OCI-LY7 (cell line): Measurements from ENCODE around the gene TMEM26. TPM values are rescaled to one million over a fixed set of nuclear protein-coding genes. Genes with fewer than 3 reads are reported as not detected.

Experiments used
- BruUV-seq: library from RNA; stranded (reverse); fragments of 400-500 nt; replicated peaks from 2 replicates; lab custom pipeline; 2021; lab: Mats Ljungman, UMichigan
- CTCF ChIA-PET: fragments of 300-600 bp; sonication (Branson Sonifier 250); formaldehyde crosslinking; loops from one replicate; lab custom pipeline; 2022; ENCODE audit warnings: antibody characterized with exemption; ENCODE audit not compliant: unreplicated experiment; lab: Charles Lee
- POLR2A ChIA-PET: fragments of 300-600 bp; sonication (Branson Sonifier 250); formaldehyde crosslinking; loops from one replicate; lab custom pipeline; 2022; ENCODE audit warnings: antibody characterized with exemption; lab: Charles Lee
- DNase-seq: peaks from one replicate; pipeline ENCODE4 v3.0.0-alpha.2; 2015; ENCODE audit warnings: low spot score
- H2AFZ ChIP-seq: fragments of 200-600 bp; sonication (generic), shearing (Covaris generic); 2 replicates; pipeline ENCODE4 v1.6.1; 2014; ENCODE audit warnings: mild to moderate bottlenecking, antibody characterized with exemption, low read length, moderate library complexity
- H3K27ac ChIP-seq: fragments of 200-600 bp; sonication (generic); 2 replicates; pipeline ENCODE4 v1.5.1; 2014; ENCODE audit warnings: mixed run types, low read depth, mild to moderate bottlenecking, moderate library complexity, low read length, inconsistent platforms; ENCODE audit not compliant: poor library complexity, severe bottlenecking
- H3K36me3 ChIP-seq: fragments of 200-600 bp; sonication (generic); 2 replicates; pipeline ENCODE4 v1.6.1; 2014; ENCODE audit warnings: mild to moderate bottlenecking, antibody characterized with exemption, low read length, moderate library complexity, mixed read lengths; ENCODE audit not compliant: insufficient read depth
- H3K4me1 ChIP-seq: fragments of 200-600 bp; sonication (generic); 2 replicates; pipeline ENCODE4 v1.5.1; 2014; ENCODE audit warnings: mild to moderate bottlenecking, low read length; ENCODE audit not compliant: insufficient read depth, poor library complexity, severe bottlenecking
- H3K4me2 ChIP-seq: fragments of 200-600 bp; sonication (generic); 2 replicates; pipeline ENCODE4 v1.6.1; 2014; ENCODE audit warnings: mild to moderate bottlenecking, low read length
- H3K4me3 ChIP-seq: fragments of 200-600 bp; sonication (generic); 2 replicates; pipeline ENCODE4 v1.5.1; 2014; ENCODE audit warnings: mild to moderate bottlenecking, low read depth, low read length; ENCODE audit not compliant: poor library complexity, severe bottlenecking
- H3K79me2 ChIP-seq: fragments of 200-600 bp; sonication (generic); 2 replicates; pipeline ENCODE4 v1.6.1; 2016; ENCODE audit warnings: low read depth, mild to moderate bottlenecking, low read length, moderate library complexity, mixed read lengths; ENCODE audit not compliant: insufficient read depth
- H3K9me2 ChIP-seq: fragments of 200-600 bp; sonication (generic); 2 replicates; pipeline ENCODE4 v1.6.1; 2016; ENCODE audit warnings: mild to moderate bottlenecking, low read length, mixed read lengths; ENCODE audit not compliant: insufficient read depth
- H3K9me3 ChIP-seq: fragments of 200-600 bp; sonication (generic); 2 replicates; pipeline ENCODE4 v1.6.1; 2014; ENCODE audit warnings: mild to moderate bottlenecking, mixed run types, low read length, mixed read lengths
- H4K20me1 ChIP-seq: fragments of 200-600 bp; sonication (generic); 2 replicates; pipeline ENCODE4 v1.6.1; 2014; ENCODE audit warnings: mild to moderate bottlenecking, antibody characterized with exemption, low read length, moderate library complexity, mixed read lengths; ENCODE audit not compliant: insufficient read depth
- CTCF ChIP-seq: fragments of 200-600 bp; sonication (generic); conservative IDR thresholded peaks from 2 replicates; pipeline ENCODE4 v1.5.1; 2014; ENCODE audit warnings: mild to moderate bottlenecking, antibody characterized with exemption, low read length, moderate library complexity, mixed read lengths
- EZH2phosphoT487 ChIP-seq: fragments of 200-600 bp; sonication (generic); IDR thresholded peaks from 2 replicates; pipeline ENCODE4 v1.6.1; 2018; ENCODE audit warnings: low read depth, borderline replicate concordance, mild to moderate bottlenecking, mixed run types, antibody characterized with exemption, low read length, moderate library complexity, mixed read lengths
- intact Hi-C: fragments of 100-400 bp; cut with micrococcal nuclease; formaldehyde crosslinking; loops from one replicate; pipeline ENCODE4 v1.10.0; 2022; ENCODE audit not compliant: unreplicated experiment
- total RNA-seq, 2 experiments: library from RNA; depleted of rRNA in 1 of 2; stranded (reverse); fragments of >200 nt in 1 of 2; shearing (Covaris generic) in 1 of 2; gene quantifications; 2 replicates each; pipeline ENCODE4 v1.2.3, GENCODE V29; 2014 to 2022

The TMEM26 gene
- total RNA-seq, 2 experiments from 2014 or later: 0.06 TPM; not detected in 1

GRCh38 chr10:61438141-61438988 is 14.8 kb downstream of the TMEM26 start:
- no peaks in the 10 kb centered on the region for H4K20me1 ChIP-seq
- ChIA-PET POLR2A (interaction anchor here (0.7 kb wide), 1 partner anchor 557 kb away, joined by 3 read pairs; no protein-coding TSS in a partner anchor), CTCF (no interaction called here)
- no TSS peak for BruUV-seq
- no peak overlapping the region for H2AFZ ChIP-seq
- TF ChIP-seq CTCF: no peak
- no peak for TF ChIP-seq EZH2phosphoT487
- H3K36me3 ChIP-seq: no peaks in the 10 kb centered on the region
- no peaks in the 10 kb centered on the region for H3K9me2 ChIP-seq
- H3K79me2 ChIP-seq: no peaks in the 10 kb centered on the region
- no peak overlapping the region for H3K27ac ChIP-seq
- no peaks in the 10 kb centered on the region for H3K4me1 ChIP-seq
- no peak for DNase-seq
- H3K4me2 ChIP-seq: no peak overlapping the region
- no peaks in the 10 kb centered on the region for H3K9me3 ChIP-seq
- intact Hi-C loops: no loop called here
- H3K4me3 ChIP-seq: no peak overlapping the region

GRCh38 chr10:61423178-61423577 is 30.0 kb downstream of the TMEM26 start:
- Histone ChIP-seq H3K9me3 (no peaks in the 10 kb centered on the region), H3K4me3 (no peak overlapping the region), H2AFZ (no peak overlapping the region), H3K79me2 (no peaks in the 10 kb centered on the region), H3K27ac (no peak overlapping the region), H3K9me2 (no peaks in the 10 kb centered on the region), H3K4me2 (no peak overlapping the region), H3K4me1 (no peaks in the 10 kb centered on the region), H3K36me3 (no peaks in the 10 kb centered on the region), H4K20me1 (no peaks in the 10 kb centered on the region)
- CTCF ChIA-PET: no interaction called here
- intact Hi-C loops: no loop called here
- POLR2A ChIA-PET: no interaction called here
- DNase-seq: no peak
- no TSS peak for BruUV-seq
- TF ChIP-seq CTCF: no peak
- no peak for TF ChIP-seq EZH2phosphoT487

GRCh38 chr10:61417661-61418060 is 35.5 kb downstream of the TMEM26 start:
- Histone ChIP-seq H3K4me2 (no peak overlapping the region), H3K4me3 (no peak overlapping the region), H3K27ac (no peak overlapping the region), H3K9me2 (no peaks in the 10 kb centered on the region), H4K20me1 (no peaks in the 10 kb centered on the region), H3K4me1 (no peaks in the 10 kb centered on the region), H3K79me2 (no peaks in the 10 kb centered on the region), H3K9me3 (no peaks in the 10 kb centered on the region), H3K36me3 (no peaks in the 10 kb centered on the region), H2AFZ (no peak overlapping the region)
- DNase-seq: no peak
- intact Hi-C loops: no loop called here
- no TSS peak for BruUV-seq
- ChIA-PET POLR2A (interaction anchor here (0.6 kb wide), 1 partner anchor 588 kb away, joined by 3 read pairs; no protein-coding TSS in a partner anchor), CTCF (no interaction called here)
- TF ChIP-seq CTCF: no peak
- TF ChIP-seq EZH2phosphoT487: no peak
